ENCODE measurements around the gene UVRAG.

UVRAG gene

GRCh38 chr11:76185511-76185910 is 370.5 kb downstream of the UVRAG start:
- DNase-seq (ENCODE audit: low read depth in 2 of 3, low spot score in 2 of 3) = no peak

GRCh38 chr11:76185931-76186401 is 371.0 kb downstream of the UVRAG start:
- no peak for DNase-seq (ENCODE audit: low read depth in 2 of 3, low spot score in 2 of 3)

GRCh38 chr11:76186776-76187279 is 371.8 kb downstream of the UVRAG start:
- DNase-seq (ENCODE audit: low read depth in 2 of 3, low spot score in 2 of 3) = no peak

GRCh38 chr11:76188873-76189272 is 373.9 kb downstream of the UVRAG start:
- no peak for DNase-seq (ENCODE audit: low read depth in 2 of 3, low spot score in 2 of 3)

- DNase-seq (ENCODE audit: low read depth in 2 of 3, low spot score in 2 of 3) = no peak
Measured at GRCh38 chr11:76189682-76190081, 374.7 kb downstream of the UVRAG start.

GRCh38 chr11:76190376-76190775 is 375.4 kb downstream of the UVRAG start:
- DNase-seq (ENCODE audit: low read depth in 2 of 3, low spot score in 2 of 3) = no peak

All from activated CD8-positive, alpha-beta memory T cell treated with anti-CD3 and anti-CD28 coated beads for 48 hours (primary cell).